Gastroesophageal sphincter (tissue), 3 donors: ENCODE data around the gene SYNGR2.
A peak's percentile ranks its signal among the peaks of the same experiment; 100 is the strongest.

Source experiments
- CTCF ChIP-seq, 4 experiments: fragments of 200-600 bp in 2 of 4; fragments of 450-650 bp in 2 of 4; sonication (generic) in 1 of 4; IDR thresholded peaks; one replicate each; pipeline ENCODE4 v1.5.1; 2017 to 2019; ENCODE audit warnings: antibody characterized with exemption in 4 of 4, mild to moderate bottlenecking in 2 of 4, moderate library complexity in 2 of 4
- POLR2A ChIP-seq, 2 donors: fragments of 450-650 bp; IDR thresholded peaks; one replicate each; pipeline ENCODE4 v1.6.1; 2017; ENCODE audit warnings: antibody characterized with exemption in 2 of 2, mild to moderate bottlenecking in 2 of 2, moderate library complexity in 1 of 2
- POLR2AphosphoS5 ChIP-seq: sonication (generic); formaldehyde crosslinking; IDR thresholded peaks from one replicate; pipeline ENCODE4 v1.6.1; 2017; ENCODE audit warnings: antibody characterized with exemption

GRCh38 chr17:78133971-78134898, 34.1 kb upstream of the SYNGR2 start:
- TF ChIP-seq CTCF (IDR thresholded peaks at IDR 0.05): peak in 2 of 4 experiments; percentile 10 to 44
- no peak for TF ChIP-seq POLR2AphosphoS5
- TF ChIP-seq POLR2A (IDR thresholded peaks at IDR 0.05): no peak
